SK-N-SH (cell line): ENCODE measurements around the gene HUNK. TPM values are rescaled to one million over a fixed set of nuclear protein-coding genes. Genes with fewer than 3 reads are reported as not detected.

ENCODE experiments used
- CTCF ChIA-PET: fragments of 300-600, 350-600 bp; formaldehyde crosslinking; extraction: SDS; loops from one replicate; lab custom pipeline; 2021; lab: Yijun Ruan, JAX
- POLR2A ChIA-PET: fragments of 350-600 bp; sonication (Branson Sonifier 250); formaldehyde crosslinking; extraction: SDS; loops from one replicate; lab custom pipeline; 2020; ENCODE audit warnings: antibody characterized with exemption, inconsistent platforms; lab: Yijun Ruan, JAX
- DNase-seq: peaks from one replicate; pipeline ENCODE4 v3.0.0; 2012
- H2AFZ ChIP-seq: fragments of 200-600 bp; sonication (generic); 2 replicates; pipeline ENCODE4 v1.8.1; 2016; ENCODE audit warnings: antibody characterized with exemption, mild to moderate bottlenecking, low read depth
- H3F3A ChIP-seq: fragments of 200-600 bp; sonication (generic); replicated peaks from 2 replicates; pipeline ENCODE3; 2016; ENCODE audit warnings: antibody characterized with exemption, mild to moderate bottlenecking; ENCODE audit not compliant: insufficient read depth
- H3K27ac ChIP-seq, 2 experiments: fragments of 200-500 bp in 1 of 2; fragments of 200-600 bp in 1 of 2; sonication (Bioruptor generic) in 1 of 2; sonication (generic), shearing (Covaris generic) in 1 of 2; 2 replicates each; pipeline versions ENCODE4 v1.5.1 to v1.6.1; 2014 to 2016; ENCODE audit warnings: low read depth in 2 of 2, inconsistent platforms in 1 of 2, low read length in 1 of 2, mild to moderate bottlenecking in 1 of 2, mixed read lengths in 1 of 2
- H3K27me3 ChIP-seq: fragments of 200-600 bp; sonication (generic), shearing (Covaris generic); 2 replicates; pipeline ENCODE4 v1.6.1; 2016; ENCODE audit warnings: mixed run types; ENCODE audit not compliant: insufficient read depth
- H3K36me3 ChIP-seq, 2 experiments: fragments of 200-500 bp in 1 of 2; fragments of 200-600 bp in 1 of 2; sonication (Bioruptor generic) in 1 of 2; sonication (generic) in 1 of 2; replicated peaks in 1 of 2; 2 replicates each; pipeline versions ENCODE3 to v1.5.1; 2014 to 2016; ENCODE audit warnings: low read length in 1 of 2, mild to moderate bottlenecking in 1 of 2; ENCODE audit not compliant: insufficient read depth in 2 of 2, control insufficient read depth in 1 of 2
- H3K4me1 ChIP-seq, 2 experiments: fragments of 200-500 bp in 1 of 2; fragments of 200-600 bp in 1 of 2; sonication (Bioruptor generic) in 1 of 2; sonication (generic), shearing (Covaris generic) in 1 of 2; 2 replicates each; pipeline versions ENCODE4 v1.5.1 to v1.6.1; 2014 to 2016; ENCODE audit warnings: low read depth in 1 of 2, low read length in 1 of 2, mixed run types in 1 of 2; ENCODE audit not compliant: insufficient read depth in 2 of 2, control insufficient read depth in 1 of 2
- H3K4me2 ChIP-seq: fragments of 200-600 bp; sonication (generic), shearing (Covaris generic); 2 replicates; pipeline ENCODE4 v1.6.1; 2017; ENCODE audit warnings: mixed run types
- H3K4me3 ChIP-seq, 2 experiments: fragments of 200-500 bp in 1 of 2; fragments of 200-600 bp in 1 of 2; sonication (Bioruptor generic) in 1 of 2; sonication (generic), shearing (Covaris generic) in 1 of 2; 2 replicates each; pipeline versions ENCODE4 v1.5.1 to v1.8.1; 2014 to 2016; ENCODE audit warnings: low read depth in 2 of 2, inconsistent platforms in 1 of 2, low read length in 1 of 2, mild to moderate bottlenecking in 1 of 2, mixed read lengths in 1 of 2, moderate library complexity in 1 of 2
- H3K79me2 ChIP-seq: fragments of 200-600 bp; sonication (generic); 2 replicates; pipeline ENCODE4 v1.8.1; 2017; ENCODE audit warnings: mild to moderate bottlenecking; ENCODE audit not compliant: insufficient read depth
- H3K9ac ChIP-seq: fragments of 200-600 bp; sonication (generic); 2 replicates; pipeline ENCODE4 v1.6.1; 2017; ENCODE audit warnings: mixed run types
- H3K9me2 ChIP-seq: fragments of 200-600 bp; sonication (generic); 2 replicates; pipeline ENCODE4 v1.6.1; 2017; ENCODE audit warnings: mixed run types
- H3K9me3 ChIP-seq: fragments of 200-600 bp; sonication (generic); 2 replicates; pipeline ENCODE4 v1.6.1; 2017; ENCODE audit warnings: mixed run types, mild to moderate bottlenecking, moderate library complexity
- H4K20me1 ChIP-seq: fragments of 200-600 bp; sonication (generic); 2 replicates; pipeline ENCODE4 v1.6.1; 2017; ENCODE audit warnings: mild to moderate bottlenecking, mixed run types; ENCODE audit not compliant: insufficient read depth
- CHD2 ChIP-seq: fragments of 150-350 bp; IDR thresholded peaks from 2 replicates; pipeline ENCODE4 v1.6.1; 2018; ENCODE audit warnings: low read length; ENCODE audit not compliant: partially characterized antibody
- ELF1 ChIP-seq: IDR thresholded peaks from 2 replicates; pipeline ENCODE4 v1.4.0; 2012
- EP300 ChIP-seq, 2 experiments: IDR thresholded peaks; 2 replicates each; pipeline versions ENCODE4 v1.4.0 to v1.6.1; 2012; ENCODE audit warnings: borderline replicate concordance in 1 of 2, low read depth in 1 of 2, low read length in 1 of 2
- EZH2phosphoT487 ChIP-seq: fragments of 200-600 bp; sonication (generic); IDR thresholded peaks from 2 replicates; pipeline ENCODE4 v1.6.1; 2017; ENCODE audit warnings: low read depth, mixed run types, mild to moderate bottlenecking, antibody characterized with exemption, moderate library complexity, borderline replicate concordance
- FOXJ3 ChIP-seq: sonication (generic); formaldehyde crosslinking; IDR thresholded peaks from 2 replicates; pipeline ENCODE4 v1.5.1; 2020; ENCODE audit warnings: mild to moderate bottlenecking, missing genetic modification reagents
- GABPA ChIP-seq: IDR thresholded peaks from 2 replicates; pipeline ENCODE4 v1.4.0; 2012; ENCODE audit warnings: low read depth, mild to moderate bottlenecking
- GATA2 ChIP-seq: sonication (generic); formaldehyde crosslinking; IDR thresholded peaks from 2 replicates; pipeline ENCODE4 v1.5.0; 2020; ENCODE audit warnings: mild to moderate bottlenecking, missing genetic modification reagents
- JUND ChIP-seq: IDR thresholded peaks from 2 replicates; pipeline ENCODE4 v1.4.0; 2012
- MEF2A ChIP-seq: IDR thresholded peaks from 2 replicates; pipeline ENCODE4 v1.4.0; 2012; ENCODE audit warnings: low read depth, borderline replicate concordance
- RAD21 ChIP-seq: IDR thresholded peaks from 2 replicates; pipeline ENCODE4 v1.6.1; 2012; ENCODE audit warnings: mild to moderate bottlenecking, low read length
- RCOR1 ChIP-seq: fragments of 150-350 bp; IDR thresholded peaks from 2 replicates; pipeline ENCODE4 v1.6.1; 2017; ENCODE audit warnings: antibody characterized with exemption, low read length
- TCF12 ChIP-seq: IDR thresholded peaks from 2 replicates; pipeline ENCODE4 v1.4.0; 2012
- WGBS: methylation state at CpG from one replicate; pipeline ENCODE4 v1.1.6; 2017; ENCODE audit warnings: low lambda C conversion rate; 5-methylcytosine and 5-hydroxymethylcytosine counted together
- polyA plus RNA-seq, 3 experiments: library from polyadenylated mRNA; depleted of rRNA; stranded (reverse); fragments of >200 nt; gene quantifications; 2 replicates each; pipeline ENCODE4 v1.2.3, GENCODE V29; 2012
- TF ChIP-seq, protein P1 (sequence below): IDR thresholded peaks from 2 replicates; pipeline ENCODE4 v1.4.0; 2012; ENCODE audit warnings: low read depth
- TF ChIP-seq, protein P2 (sequence below): fragments of 200-600 bp; sonication (generic); IDR thresholded peaks from 2 replicates; pipeline ENCODE4 v1.6.1; 2017; ENCODE audit warnings: antibody characterized with exemption, mild to moderate bottlenecking, moderate library complexity
- TF ChIP-seq, protein P3 (sequence below): IDR thresholded peaks from 2 replicates; pipeline ENCODE4 v1.6.1; 2012; ENCODE audit warnings: mild to moderate bottlenecking, low read depth, low read length, moderate library complexity
- TF ChIP-seq, protein P4 (sequence below): fragments of 150-350 bp; IDR thresholded peaks from 2 replicates; pipeline ENCODE4 v1.6.1; 2016; ENCODE audit warnings: mild to moderate bottlenecking, low read depth, low read length
- TF ChIP-seq, protein P5 (sequence below): IDR thresholded peaks from 2 replicates; pipeline ENCODE4; 2012

Gene HUNK
- polyA plus RNA-seq, 1 of the 3 experiments (the other 2 are of a cell fraction) = 0.31 TPM

DNA sequence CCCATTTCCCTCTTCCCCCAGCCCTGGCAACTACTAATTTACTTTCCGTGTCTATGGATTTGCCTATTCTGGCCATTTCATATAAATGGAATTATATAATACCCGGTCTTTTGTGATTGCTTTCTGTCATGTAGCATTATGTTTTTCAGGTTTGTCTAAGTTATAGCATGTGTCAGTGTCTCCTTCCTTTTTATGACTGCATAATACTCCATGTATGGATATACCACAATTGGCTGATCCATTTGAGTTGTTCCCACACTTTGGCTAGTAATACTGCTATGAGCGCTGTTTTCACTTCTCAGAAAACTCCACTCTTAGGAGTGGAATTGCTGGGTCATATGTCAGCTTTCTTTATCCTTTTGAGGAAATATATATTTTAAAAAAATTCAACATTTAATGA is 53.7 kb downstream of the HUNK start:
- Histone ChIP-seq H2AFZ (no peak overlapping the region), H3K36me3 (peaks cover 0 to 4% of the 10 kb centered on the region in 2 experiments), H3F3A (peaks cover 4% of the 10 kb centered on the region), H4K20me1 (no peaks in the 10 kb centered on the region), H3K9me2 (no peaks in the 10 kb centered on the region), H3K9me3 (no peaks in the 10 kb centered on the region), H3K4me2 (no peak overlapping the region), H3K27me3 (no peaks in the 10 kb centered on the region), H3K4me3 (no peak overlapping the region), H3K79me2 (no peaks in the 10 kb centered on the region), H3K9ac (no peak overlapping the region), H3K27ac (no peak overlapping the region)
- CTCF ChIA-PET = interaction anchor here (1.4 kb wide), 1 partner anchor 60 kb away, joined by 3 read pairs; no protein-coding TSS in a partner anchor
- POLR2A ChIA-PET = no interaction called here
- 88% methylated on average over 3 of the region's 3 CpGs for WGBS
- no peak for DNase-seq
- TF ChIP-seq GABPA (no peak), EZH2phosphoT487 (no peak), CHD2 (no peak), TCF12 (no peak), ELF1 (no peak), FOXJ3 (CRISPR knock-in tag) (no peak), RAD21 (no peak), RCOR1 (no peak)
- TF ChIP-seq, protein P1, sequence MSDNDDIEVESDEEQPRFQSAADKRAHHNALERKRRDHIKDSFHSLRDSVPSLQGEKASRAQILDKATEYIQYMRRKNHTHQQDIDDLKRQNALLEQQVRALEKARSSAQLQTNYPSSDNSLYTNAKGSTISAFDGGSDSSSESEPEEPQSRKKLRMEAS = no peak
- TF ChIP-seq, protein P2, sequence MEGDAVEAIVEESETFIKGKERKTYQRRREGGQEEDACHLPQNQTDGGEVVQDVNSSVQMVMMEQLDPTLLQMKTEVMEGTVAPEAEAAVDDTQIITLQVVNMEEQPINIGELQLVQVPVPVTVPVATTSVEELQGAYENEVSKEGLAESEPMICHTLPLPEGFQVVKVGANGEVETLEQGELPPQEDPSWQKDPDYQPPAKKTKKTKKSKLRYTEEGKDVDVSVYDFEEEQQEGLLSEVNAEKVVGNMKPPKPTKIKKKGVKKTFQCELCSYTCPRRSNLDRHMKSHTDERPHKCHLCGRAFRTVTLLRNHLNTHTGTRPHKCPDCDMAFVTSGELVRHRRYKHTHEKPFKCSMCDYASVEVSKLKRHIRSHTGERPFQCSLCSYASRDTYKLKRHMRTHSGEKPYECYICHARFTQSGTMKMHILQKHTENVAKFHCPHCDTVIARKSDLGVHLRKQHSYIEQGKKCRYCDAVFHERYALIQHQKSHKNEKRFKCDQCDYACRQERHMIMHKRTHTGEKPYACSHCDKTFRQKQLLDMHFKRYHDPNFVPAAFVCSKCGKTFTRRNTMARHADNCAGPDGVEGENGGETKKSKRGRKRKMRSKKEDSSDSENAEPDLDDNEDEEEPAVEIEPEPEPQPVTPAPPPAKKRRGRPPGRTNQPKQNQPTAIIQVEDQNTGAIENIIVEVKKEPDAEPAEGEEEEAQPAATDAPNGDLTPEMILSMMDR = no peak
- TF ChIP-seq, all 33 proteins: peak for 0
- H3K4me1 ChIP-seq = peaks cover 0 to 13% of the 10 kb centered on the region in 2 experiments; a peak in 2 of 4 replicates

DNA sequence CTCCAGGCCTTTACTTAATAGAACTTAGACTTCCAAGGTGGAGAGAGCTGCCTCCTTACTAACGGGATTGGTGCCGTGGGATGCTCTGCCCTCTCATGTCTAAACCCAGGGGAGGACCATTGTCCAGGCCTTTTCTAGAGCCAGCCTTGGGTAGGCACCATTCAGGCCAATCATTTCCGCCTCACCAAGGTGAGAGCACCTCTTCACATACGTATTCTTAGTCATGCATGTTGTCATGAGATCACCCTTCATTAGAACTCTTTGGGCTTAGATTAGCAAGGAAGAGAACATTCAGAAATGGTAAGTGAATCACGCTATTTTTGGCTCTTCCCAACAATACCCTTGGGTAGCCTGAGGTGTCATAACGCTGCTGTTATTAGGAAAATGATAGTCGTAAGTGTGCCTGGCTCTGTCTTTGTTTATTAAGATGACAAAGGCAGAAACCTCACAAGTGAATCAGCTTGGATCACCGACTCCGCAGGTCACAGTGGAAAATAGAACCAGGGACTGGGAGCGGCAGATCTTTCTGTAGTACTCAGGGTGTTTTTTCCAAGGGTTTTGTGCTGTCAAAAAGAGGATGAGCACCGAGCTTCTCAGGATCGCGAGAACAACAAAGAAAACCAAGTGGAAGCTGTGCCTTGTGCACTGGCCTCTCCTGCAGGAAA is 55.0 kb downstream of the HUNK start:
- Histone ChIP-seq H3K79me2 (no peaks in the 10 kb centered on the region), H3K4me2 (no peak overlapping the region), H3K27me3 (no peaks in the 10 kb centered on the region), H3K36me3 (peaks cover 0 to 4% of the 10 kb centered on the region in 2 experiments), H3K27ac (no peak overlapping the region), H3K9me2 (no peaks in the 10 kb centered on the region), H2AFZ (no peak overlapping the region), H3K9ac (no peak overlapping the region), H3K4me1 (peaks cover 0 to 16% of the 10 kb centered on the region in 2 experiments; a peak in 2 of 4 replicates), H4K20me1 (no peaks in the 10 kb centered on the region), H3K9me3 (no peaks in the 10 kb centered on the region), H3F3A (peaks cover 4% of the 10 kb centered on the region), H3K4me3 (no peak overlapping the region)
- POLR2A ChIA-PET = no interaction called here
- WGBS = 63% methylated on average over 13 of the region's 13 CpGs
- no peak for DNase-seq
- CTCF ChIA-PET = no interaction called here
- TF ChIP-seq MEF2A (no peak), EP300 (IDR thresholded peaks at IDR 0.05; ENCODE audit: borderline replicate concordance in 1 of 2, low read depth in 1 of 2, low read length in 1 of 2) (no peak), EZH2phosphoT487 (no peak), GATA2 (CRISPR knock-in tag) (no peak), TCF12 (no peak), GABPA (no peak), JUND (no peak)
- TF ChIP-seq, protein P3, sequence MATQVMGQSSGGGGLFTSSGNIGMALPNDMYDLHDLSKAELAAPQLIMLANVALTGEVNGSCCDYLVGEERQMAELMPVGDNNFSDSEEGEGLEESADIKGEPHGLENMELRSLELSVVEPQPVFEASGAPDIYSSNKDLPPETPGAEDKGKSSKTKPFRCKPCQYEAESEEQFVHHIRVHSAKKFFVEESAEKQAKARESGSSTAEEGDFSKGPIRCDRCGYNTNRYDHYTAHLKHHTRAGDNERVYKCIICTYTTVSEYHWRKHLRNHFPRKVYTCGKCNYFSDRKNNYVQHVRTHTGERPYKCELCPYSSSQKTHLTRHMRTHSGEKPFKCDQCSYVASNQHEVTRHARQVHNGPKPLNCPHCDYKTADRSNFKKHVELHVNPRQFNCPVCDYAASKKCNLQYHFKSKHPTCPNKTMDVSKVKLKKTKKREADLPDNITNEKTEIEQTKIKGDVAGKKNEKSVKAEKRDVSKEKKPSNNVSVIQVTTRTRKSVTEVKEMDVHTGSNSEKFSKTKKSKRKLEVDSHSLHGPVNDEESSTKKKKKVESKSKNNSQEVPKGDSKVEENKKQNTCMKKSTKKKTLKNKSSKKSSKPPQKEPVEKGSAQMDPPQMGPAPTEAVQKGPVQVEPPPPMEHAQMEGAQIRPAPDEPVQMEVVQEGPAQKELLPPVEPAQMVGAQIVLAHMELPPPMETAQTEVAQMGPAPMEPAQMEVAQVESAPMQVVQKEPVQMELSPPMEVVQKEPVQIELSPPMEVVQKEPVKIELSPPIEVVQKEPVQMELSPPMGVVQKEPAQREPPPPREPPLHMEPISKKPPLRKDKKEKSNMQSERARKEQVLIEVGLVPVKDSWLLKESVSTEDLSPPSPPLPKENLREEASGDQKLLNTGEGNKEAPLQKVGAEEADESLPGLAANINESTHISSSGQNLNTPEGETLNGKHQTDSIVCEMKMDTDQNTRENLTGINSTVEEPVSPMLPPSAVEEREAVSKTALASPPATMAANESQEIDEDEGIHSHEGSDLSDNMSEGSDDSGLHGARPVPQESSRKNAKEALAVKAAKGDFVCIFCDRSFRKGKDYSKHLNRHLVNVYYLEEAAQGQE = no peak
- TF ChIP-seq, protein P4, sequence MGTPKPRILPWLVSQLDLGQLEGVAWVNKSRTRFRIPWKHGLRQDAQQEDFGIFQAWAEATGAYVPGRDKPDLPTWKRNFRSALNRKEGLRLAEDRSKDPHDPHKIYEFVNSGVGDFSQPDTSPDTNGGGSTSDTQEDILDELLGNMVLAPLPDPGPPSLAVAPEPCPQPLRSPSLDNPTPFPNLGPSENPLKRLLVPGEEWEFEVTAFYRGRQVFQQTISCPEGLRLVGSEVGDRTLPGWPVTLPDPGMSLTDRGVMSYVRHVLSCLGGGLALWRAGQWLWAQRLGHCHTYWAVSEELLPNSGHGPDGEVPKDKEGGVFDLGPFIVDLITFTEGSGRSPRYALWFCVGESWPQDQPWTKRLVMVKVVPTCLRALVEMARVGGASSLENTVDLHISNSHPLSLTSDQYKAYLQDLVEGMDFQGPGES = no peak
- TF ChIP-seq, protein P5, sequence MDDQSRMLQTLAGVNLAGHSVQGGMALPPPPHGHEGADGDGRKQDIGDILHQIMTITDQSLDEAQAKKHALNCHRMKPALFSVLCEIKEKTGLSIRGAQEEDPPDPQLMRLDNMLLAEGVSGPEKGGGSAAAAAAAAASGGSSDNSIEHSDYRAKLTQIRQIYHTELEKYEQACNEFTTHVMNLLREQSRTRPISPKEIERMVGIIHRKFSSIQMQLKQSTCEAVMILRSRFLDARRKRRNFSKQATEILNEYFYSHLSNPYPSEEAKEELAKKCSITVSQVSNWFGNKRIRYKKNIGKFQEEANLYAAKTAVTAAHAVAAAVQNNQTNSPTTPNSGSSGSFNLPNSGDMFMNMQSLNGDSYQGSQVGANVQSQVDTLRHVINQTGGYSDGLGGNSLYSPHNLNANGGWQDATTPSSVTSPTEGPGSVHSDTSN = no peak
